ENCODE results near the gene CHI3L2. TPM values are rescaled to one million over a fixed set of nuclear protein-coding genes. Genes with fewer than 3 reads are reported as not detected.
A peak's percentile ranks its signal among the peaks of the same experiment; 100 is the strongest.

CHI3L2 gene
- total and polyA plus RNA-seq, 2 of the 4 experiments (the other 2 are of a cell fraction): 0.18 to 0.19 TPM

GRCh38 chr1:111228748-111229126 lies 1.2 kb downstream of the CHI3L2 start:
- no peak overlapping the region for H2AK5ac ChIP-seq (ENCODE audit: low read depth, low read length)
- in situ Hi-C loops (cut with MboI; ENCODE audit: low sequenced_read_pairs): loop anchor here (10.0 kb wide), 3 partner anchors 106 to 536 kb away; no protein-coding TSS in a partner anchor
- no peak overlapping the region for H2BK15ac ChIP-seq (ENCODE audit: low read depth, low read length)
- no peak overlapping the region for H2AFZ ChIP-seq (replicated peaks; ENCODE audit: low read length, poor library complexity)
- H4K5ac ChIP-seq (ENCODE audit: low read depth, low read length): no peak overlapping the region
- ChIA-PET POLR2A (ENCODE audit: unreplicated experiment) (interaction anchor here (1.0 kb wide), 1 partner anchor 187 kb away, joined by 3 read pairs; no protein-coding TSS in a partner anchor), CTCF (interaction anchor here (0.9 to 1.0 kb wide), 2 partner anchors 13 to 171 kb away, joined by 3 to 4 read pairs; no protein-coding TSS in a partner anchor)
- no peak overlapping the region for H2BK5ac ChIP-seq (ENCODE audit: low read depth, low read length, poor library complexity, severe bottlenecking)
- BruUV-seq (replicated peaks): no TSS peak
- no peaks in the 10 kb centered on the region for H4K20me1 ChIP-seq (ENCODE audit: insufficient read depth, low read length)
- H2BK120ac ChIP-seq (ENCODE audit: low read depth, low read length): no peak overlapping the region
- H3K4ac ChIP-seq (ENCODE audit: low read depth, low read length): no peak overlapping the region
- ATAC-seq (ENCODE audit: low read depth): peak; percentile 44
- H3K56ac ChIP-seq (ENCODE audit: extremely low read depth, insufficient read depth, low read length): no peak overlapping the region
- DNase-seq: peak; percentile 4
- WGBS, 2 experiments (ENCODE audit: extremely low coverage in 2 of 2, insufficient read length in 1 of 2): no CpG with 5 or more reads among the region's 2 CpGs
- H3K27ac ChIP-seq (ENCODE audit: insufficient read depth, low read length): peak overlapping the region; percentile 51; the same call in 1 of the 2 replicates
- H3K27me3 ChIP-seq (ENCODE audit: control insufficient read depth, insufficient read depth, low read length): no peaks in the 10 kb centered on the region
- H4K8ac ChIP-seq (ENCODE audit: low read depth in 2 of 2, low read length in 2 of 2): no peak overlapping the region
- H4K91ac ChIP-seq (ENCODE audit: insufficient read depth, low read depth, low read length): no peak overlapping the region
- H3K9me1 ChIP-seq (ENCODE audit: insufficient read depth, low read length): no peaks in the 10 kb centered on the region
- 0 out of 2 replicates have a peak overlapping the region, but pooled peaks have one; percentile 47 for H3K4me2 ChIP-seq (ENCODE audit: low read depth, low read length)
- dilution Hi-C loops (cut with HindIII; ENCODE audit: low sequenced_read_pairs, unreplicated experiment): no loop called here
- H3K4me1 ChIP-seq (ENCODE audit: control insufficient read depth, insufficient read depth, low read length): peaks cover 12% of the 10 kb centered on the region
- no peaks in the 10 kb centered on the region for H3K79me1 ChIP-seq (ENCODE audit: low read depth in 1 of 2, low read length in 2 of 2)
- no peak overlapping the region for H3K9ac ChIP-seq (ENCODE audit: low read depth, low read length)
- no peaks in the 10 kb centered on the region for H3K36me3 ChIP-seq (ENCODE audit: control insufficient read depth, insufficient read depth, low read length)
- H2BK20ac ChIP-seq (ENCODE audit: low read depth, low read length): no peak overlapping the region
- H3K18ac ChIP-seq (ENCODE audit: low read depth, low read length): no peak overlapping the region
- no peak overlapping the region for H2AK9ac ChIP-seq (replicated peaks; ENCODE audit: low read depth, low read length, poor library complexity)
- no peak overlapping the region for H3K14ac ChIP-seq (replicated peaks; ENCODE audit: low read depth, low read length)
- intact Hi-C loops (cut with micrococcal nuclease): loop anchor here (2.0 to 10.0 kb wide), 3 partner anchors 88 to 529 kb away; partner anchors contain the start of genes CEPT1, DDX20 and DRAM2
- TF ChIP-seq RCOR1 (IDR thresholded peaks at IDR 0.05; ENCODE audit: insufficient replicate concordance, low read length) (no peak), POLR2A (IDR thresholded peaks at IDR 0.05; ENCODE audit: low read depth, low read length) (no peak), ELK1 (IDR thresholded peaks at IDR 0.05; ENCODE audit: borderline replicate concordance, low read depth, low read length) (no peak), FOS (IDR thresholded peaks at IDR 0.05; ENCODE audit: low read depth, low read length) (no peak), MXI1 (IDR thresholded peaks at IDR 0.05; ENCODE audit: borderline replicate concordance, low read depth, low read length) (no peak), USF2 (IDR thresholded peaks at IDR 0.05; ENCODE audit: low read depth, low read length) (no peak), CEBPB (IDR thresholded peaks at IDR 0.05; ENCODE audit: low read depth, low read length) (no peak), RFX5 (IDR thresholded peaks at IDR 0.05; ENCODE audit: low read depth, low read length) (no peak), CTCF (conservative IDR thresholded peaks at IDR 0.05; ENCODE audit: low read depth, low read length) (no peak), RAD21 (IDR thresholded peaks at IDR 0.05; ENCODE audit: low read length) (no peak), BHLHE40 (IDR thresholded peaks at IDR 0.05; ENCODE audit: low read depth, low read length) (no peak), CHD1 (IDR thresholded peaks at IDR 0.05; ENCODE audit: low read depth, low read length) (no peak), NFE2L2 (IDR thresholded peaks at IDR 0.05; ENCODE audit: low read depth, low read length) (no peak), MAZ (IDR thresholded peaks at IDR 0.05; ENCODE audit: borderline replicate concordance, low read depth, low read length) (no peak), SMC3 (IDR thresholded peaks at IDR 0.05; ENCODE audit: low read depth, low read length) (no peak), MAFK (IDR thresholded peaks at IDR 0.05; ENCODE audit: low read depth, low read length) (no peak)
- no peaks in the 10 kb centered on the region for H3K9me3 ChIP-seq (ENCODE audit: control insufficient read depth, insufficient read depth, low read length)
- no peak overlapping the region for H3K4me3 ChIP-seq (ENCODE audit: insufficient read depth, low read depth, low read length)
- H3K23ac ChIP-seq (ENCODE audit: low read depth, low read length): no peak overlapping the region
